Measurements from ENCODE around the gene EXOC5.

EXOC5 gene

DNA sequence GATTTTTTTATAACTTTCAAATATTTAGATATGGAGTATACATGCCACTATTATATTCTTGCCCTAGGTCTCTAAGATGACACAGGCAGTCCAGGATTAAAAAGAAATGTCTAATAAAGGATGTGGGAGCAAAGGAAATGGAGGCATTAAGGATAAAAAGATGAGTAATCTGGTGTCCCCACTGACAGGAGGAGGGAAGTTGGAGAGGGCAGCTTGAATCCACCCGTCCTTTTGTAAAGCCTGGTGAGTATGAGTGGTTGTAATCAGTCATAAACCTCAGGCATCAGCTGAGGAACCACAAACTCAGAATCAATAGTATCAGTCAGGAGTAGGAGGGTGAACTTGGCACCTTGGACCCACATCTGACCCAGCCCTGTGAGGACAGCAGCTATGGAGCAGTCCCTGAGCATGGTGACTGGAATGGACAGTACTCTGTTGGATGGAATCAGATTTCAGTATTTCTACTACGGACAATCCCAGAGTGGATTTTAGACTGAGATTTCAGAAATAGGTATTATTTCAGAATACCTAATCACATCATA, 100.5 kb downstream of the EXOC5 start:
- DNase-seq (ENCODE audit: low read depth): no peak

- no peak for DNase-seq (ENCODE audit: low read depth)
Observed at GRCh38 chr14:57161583-57162234, 107.0 kb downstream of the EXOC5 start.

DNA sequence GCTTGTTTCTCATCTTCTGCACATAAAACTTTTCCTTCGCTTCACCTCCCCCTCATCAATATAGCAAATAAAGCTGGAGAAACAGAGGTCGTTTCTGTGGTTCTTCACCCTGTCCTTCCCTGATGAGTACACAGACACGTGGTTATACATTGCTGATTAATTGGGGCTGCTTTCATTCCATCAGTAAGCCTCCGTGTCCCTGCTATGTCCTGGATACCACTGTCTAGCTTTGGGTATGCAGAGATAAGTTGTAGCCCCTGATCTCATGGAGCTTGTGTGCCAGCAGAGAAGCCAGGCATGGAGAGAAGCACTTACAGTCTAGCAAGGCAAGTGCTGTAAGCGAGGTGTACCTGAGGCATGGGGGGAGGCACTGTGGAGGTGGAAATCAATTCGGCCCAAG, 108.4 kb downstream of the EXOC5 start:
- no peak for DNase-seq (ENCODE audit: low read depth)

DNA sequence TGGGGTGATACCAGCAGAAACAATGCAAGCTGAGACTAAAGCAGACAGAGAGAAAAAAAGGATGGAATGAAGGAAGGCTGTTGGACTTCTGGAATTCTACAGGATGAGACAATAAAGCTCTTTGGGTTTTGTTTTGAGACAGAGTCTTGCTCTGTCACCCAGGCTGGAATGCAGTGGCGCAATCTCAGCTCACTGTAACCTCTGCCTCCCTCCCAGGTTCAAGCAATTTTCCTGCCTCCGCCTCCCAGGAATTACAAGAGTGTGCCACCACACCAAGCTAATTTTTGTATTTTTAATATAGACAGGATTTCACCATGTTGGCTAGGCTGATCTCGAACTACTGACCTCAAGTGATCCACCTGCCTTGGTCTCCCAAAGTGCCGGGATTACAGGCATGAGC, 115.4 kb downstream of the EXOC5 start:
- DNase-seq (ENCODE audit: low read depth): no peak

Data from stromal cell of bone marrow (primary cell).